OCI-LY1 (cell line): ENCODE measurements around the gene RGS7BP.

Experiments used
- H2AFZ ChIP-seq: fragments of 200-600 bp; sonication (generic), shearing (Covaris generic); 2 replicates; pipeline ENCODE4 v1.6.0; 2014; ENCODE audit warnings: antibody characterized with exemption, mild to moderate bottlenecking, low read length
- H3F3A ChIP-seq: fragments of 200-600 bp; sonication (generic), shearing (Covaris generic); 2 replicates; pipeline ENCODE4 v1.6.0; 2014; ENCODE audit warnings: mild to moderate bottlenecking, antibody characterized with exemption, low read length, moderate library complexity; ENCODE audit not compliant: insufficient read depth
- H3K27ac ChIP-seq: fragments of 200-600 bp; sonication (generic); 2 replicates; pipeline ENCODE4 v1.5.1; 2014; ENCODE audit warnings: low read length, mixed run types, mild to moderate bottlenecking, low read depth; ENCODE audit not compliant: poor library complexity, severe bottlenecking
- H3K27me3 ChIP-seq: fragments of 200-600 bp; sonication (generic); 2 replicates; pipeline ENCODE4 v1.6.0; 2014; ENCODE audit warnings: antibody characterized with exemption, mild to moderate bottlenecking, low read length, moderate library complexity; ENCODE audit not compliant: insufficient read depth
- H3K36me3 ChIP-seq: fragments of 200-600 bp; sonication (generic); 2 replicates; pipeline ENCODE4 v1.6.1; 2014; ENCODE audit warnings: mild to moderate bottlenecking, antibody characterized with exemption, low read length, moderate library complexity, mixed read lengths; ENCODE audit not compliant: insufficient read depth
- H3K4me1 ChIP-seq: fragments of 200-600 bp; sonication (generic); 2 replicates; pipeline ENCODE4 v1.5.1; 2014; ENCODE audit warnings: mild to moderate bottlenecking, low read length, moderate library complexity; ENCODE audit not compliant: insufficient read depth, severe bottlenecking
- H3K4me2 ChIP-seq: fragments of 200-600 bp; sonication (generic), shearing (Covaris generic); 2 replicates; pipeline ENCODE4 v1.6.1; 2014; ENCODE audit warnings: low read length
- H3K4me3 ChIP-seq: fragments of 200-600 bp; sonication (generic); 2 replicates; pipeline ENCODE4 v1.5.1; 2014; ENCODE audit warnings: low read length, low read depth, mild to moderate bottlenecking, mixed read lengths; ENCODE audit not compliant: poor library complexity, severe bottlenecking
- H3K79me2 ChIP-seq: fragments of 200-600 bp; shearing (Covaris generic); 2 replicates; pipeline ENCODE4 v1.6.1; 2016; ENCODE audit warnings: mixed run types, low read length, mixed read lengths; ENCODE audit not compliant: insufficient read depth
- H3K9ac ChIP-seq: fragments of 200-600 bp; sonication (generic), shearing (Covaris generic); 2 replicates; pipeline ENCODE4 v1.6.1; 2014; ENCODE audit warnings: mild to moderate bottlenecking, low read length, mixed read lengths
- H3K9me2 ChIP-seq: fragments of 200-600 bp; sonication (generic), shearing (Covaris generic); 2 replicates; pipeline ENCODE4 v1.6.1; 2014; ENCODE audit warnings: low read depth, mild to moderate bottlenecking, low read length, mixed read lengths
- H3K9me3 ChIP-seq: fragments of 200-600 bp; shearing (Covaris generic); 2 replicates; pipeline ENCODE4 v1.6.1; 2014; ENCODE audit warnings: low read length, mixed read lengths
- H4K20me1 ChIP-seq: fragments of 200-600 bp; sonication (generic), shearing (Covaris generic); 2 replicates; pipeline ENCODE4 v1.6.0; 2016; ENCODE audit warnings: mild to moderate bottlenecking, low read length; ENCODE audit not compliant: insufficient read depth
- EZH2 ChIP-seq: fragments of 200-600 bp; sonication (generic), shearing (Covaris generic); IDR thresholded peaks from 2 replicates; pipeline ENCODE4 v1.8.0; 2017; ENCODE audit warnings: borderline replicate concordance, mixed run types, mild to moderate bottlenecking, antibody characterized with exemption, low read length, moderate library complexity, mixed read lengths
- TF ChIP-seq, protein P1 (sequence below): fragments of 200-600 bp; sonication (generic), shearing (Covaris generic); IDR thresholded peaks from 2 replicates; pipeline ENCODE4 v1.5.1; 2017; ENCODE audit warnings: mild to moderate bottlenecking, antibody characterized with exemption, low read length, moderate library complexity, mixed read lengths

Gene RGS7BP

DNA sequence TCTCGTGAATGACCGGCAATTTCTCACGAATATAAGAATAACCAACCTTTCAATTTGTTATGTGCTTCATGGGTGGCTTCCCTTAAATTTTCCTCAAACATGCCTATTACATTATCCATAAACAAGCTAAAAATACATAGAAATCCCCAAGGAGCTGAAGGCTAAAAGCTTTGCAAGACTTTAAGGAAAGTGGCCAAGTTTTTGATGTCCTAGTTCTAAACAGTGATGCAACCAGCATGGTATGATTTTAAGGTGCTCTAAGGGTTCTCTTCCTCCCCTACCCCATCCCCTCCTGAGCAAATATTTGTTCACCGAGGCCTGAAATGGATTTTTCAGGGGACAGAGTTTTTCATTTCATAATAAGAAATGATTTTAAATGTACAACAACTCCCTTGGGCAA lies 79.8 kb downstream of the RGS7BP start:
- H3K9me3 ChIP-seq = no peaks in the 10 kb centered on the region
- H3K27ac ChIP-seq = no peak overlapping the region
- no peaks in the 10 kb centered on the region for H3K4me1 ChIP-seq
- H3K27me3 ChIP-seq = no peaks in the 10 kb centered on the region
- no peaks in the 10 kb centered on the region for H3K79me2 ChIP-seq
- H4K20me1 ChIP-seq = no peaks in the 10 kb centered on the region
- no peaks in the 10 kb centered on the region for H3F3A ChIP-seq
- no peak overlapping the region for H2AFZ ChIP-seq
- H3K36me3 ChIP-seq = no peaks in the 10 kb centered on the region
- H3K4me3 ChIP-seq = no peak overlapping the region
- no peak overlapping the region for H3K4me2 ChIP-seq
- no peak overlapping the region for H3K9ac ChIP-seq
- no peaks in the 10 kb centered on the region for H3K9me2 ChIP-seq
- TF ChIP-seq, protein P1, sequence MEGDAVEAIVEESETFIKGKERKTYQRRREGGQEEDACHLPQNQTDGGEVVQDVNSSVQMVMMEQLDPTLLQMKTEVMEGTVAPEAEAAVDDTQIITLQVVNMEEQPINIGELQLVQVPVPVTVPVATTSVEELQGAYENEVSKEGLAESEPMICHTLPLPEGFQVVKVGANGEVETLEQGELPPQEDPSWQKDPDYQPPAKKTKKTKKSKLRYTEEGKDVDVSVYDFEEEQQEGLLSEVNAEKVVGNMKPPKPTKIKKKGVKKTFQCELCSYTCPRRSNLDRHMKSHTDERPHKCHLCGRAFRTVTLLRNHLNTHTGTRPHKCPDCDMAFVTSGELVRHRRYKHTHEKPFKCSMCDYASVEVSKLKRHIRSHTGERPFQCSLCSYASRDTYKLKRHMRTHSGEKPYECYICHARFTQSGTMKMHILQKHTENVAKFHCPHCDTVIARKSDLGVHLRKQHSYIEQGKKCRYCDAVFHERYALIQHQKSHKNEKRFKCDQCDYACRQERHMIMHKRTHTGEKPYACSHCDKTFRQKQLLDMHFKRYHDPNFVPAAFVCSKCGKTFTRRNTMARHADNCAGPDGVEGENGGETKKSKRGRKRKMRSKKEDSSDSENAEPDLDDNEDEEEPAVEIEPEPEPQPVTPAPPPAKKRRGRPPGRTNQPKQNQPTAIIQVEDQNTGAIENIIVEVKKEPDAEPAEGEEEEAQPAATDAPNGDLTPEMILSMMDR = no peak
- TF ChIP-seq EZH2 = no peak

DNA sequence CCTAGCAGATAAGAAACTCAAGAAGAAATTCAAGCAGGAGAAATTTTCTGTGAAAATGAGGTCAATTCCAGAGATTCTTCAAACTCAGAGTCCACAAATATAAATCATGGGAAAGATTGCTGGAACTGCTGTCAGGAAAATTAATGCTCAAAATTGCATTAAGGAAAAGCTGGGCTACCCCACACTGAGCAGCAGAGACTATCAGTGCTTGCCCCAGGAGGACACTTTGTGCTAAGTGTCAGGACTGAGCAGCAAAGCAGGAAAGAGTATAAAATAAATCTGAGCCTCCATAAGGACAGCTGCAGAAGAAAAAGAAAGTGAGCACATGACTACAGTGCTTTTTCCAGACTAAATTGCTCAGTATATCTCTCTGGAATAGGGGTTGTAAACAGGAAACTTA lies 81.6 kb downstream of the RGS7BP start:
- H3K27ac ChIP-seq = no peak overlapping the region
- no peak for TF ChIP-seq EZH2
- TF ChIP-seq, protein P1 = no peak
- H3K27me3 ChIP-seq = no peaks in the 10 kb centered on the region
- no peak overlapping the region for H3K4me3 ChIP-seq
- H3K9me2 ChIP-seq = no peaks in the 10 kb centered on the region
- H3K4me2 ChIP-seq = no peak overlapping the region
- H3K9me3 ChIP-seq = no peaks in the 10 kb centered on the region
- H4K20me1 ChIP-seq = no peaks in the 10 kb centered on the region
- no peaks in the 10 kb centered on the region for H3K4me1 ChIP-seq
- H3F3A ChIP-seq = no peaks in the 10 kb centered on the region
- no peak overlapping the region for H3K9ac ChIP-seq
- no peaks in the 10 kb centered on the region for H3K36me3 ChIP-seq
- H3K79me2 ChIP-seq = no peaks in the 10 kb centered on the region
- no peak overlapping the region for H2AFZ ChIP-seq

DNA sequence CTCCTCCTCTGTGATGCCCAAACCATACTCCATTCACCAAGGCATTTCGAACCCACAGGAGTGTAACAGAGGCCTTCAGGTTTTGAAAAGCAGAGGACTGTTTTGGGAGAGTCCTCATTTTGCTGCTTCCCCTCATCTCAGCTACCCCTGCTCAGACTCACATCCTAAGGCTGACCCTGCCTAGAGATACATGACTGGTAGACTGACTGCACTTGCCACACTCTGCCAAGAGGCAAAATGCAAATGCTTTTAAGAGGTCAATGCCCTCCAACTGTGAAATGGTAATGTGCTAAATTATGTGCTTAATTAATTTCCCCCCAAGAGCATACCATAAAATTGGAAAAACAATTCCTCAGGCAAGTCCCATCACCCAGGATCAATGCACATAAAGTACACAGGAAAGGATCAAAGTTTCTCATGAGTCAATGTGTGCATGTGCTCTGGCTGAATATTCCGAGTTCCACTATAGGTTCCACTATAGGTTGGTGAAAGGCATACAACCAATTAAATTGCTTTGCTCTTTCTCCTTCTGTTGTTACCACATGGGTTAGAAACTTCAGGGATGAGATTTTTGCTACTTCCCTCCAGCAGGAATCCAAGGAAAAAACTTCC lies 87.0 kb downstream of the RGS7BP start:
- TF ChIP-seq, protein P1 = no peak
- TF ChIP-seq EZH2 = no peak

More for the DNA sequence above, 87.0 kb downstream of the RGS7BP start:
- Histone ChIP-seq H3K9ac (no peak overlapping the region), H3K27me3 (no peaks in the 10 kb centered on the region), H3K4me3 (no peak overlapping the region), H3K4me1 (no peaks in the 10 kb centered on the region), H2AFZ (no peak overlapping the region), H3K9me2 (no peaks in the 10 kb centered on the region), H3F3A (no peaks in the 10 kb centered on the region), H3K36me3 (no peaks in the 10 kb centered on the region), H3K27ac (no peak overlapping the region), H4K20me1 (no peaks in the 10 kb centered on the region), H3K9me3 (no peaks in the 10 kb centered on the region), H3K4me2 (no peak overlapping the region), H3K79me2 (no peaks in the 10 kb centered on the region)
